T-cell (primary cell): ENCODE results near the gene TPM4. TPM values are rescaled to one million over a fixed set of nuclear protein-coding genes. Genes with fewer than 3 reads are reported as not detected.

Source experiments
- ATAC-seq, 4 experiments: fragments of 200-7000 bp in 3 of 4; fragments of 150-1000 bp in 1 of 4; cut with Tn5 transposase; replicated peaks in 1 of 4; 1 replicate in 3 of 4; 2 replicates in 1 of 4; pipeline ENCODE4 v1.10.0; 2021; ENCODE audit warnings: moderate library complexity in 3 of 4, mild to moderate bottlenecking in 2 of 4, moderate number of reproducible peaks in 1 of 4
- CTCF ChIA-PET, 2 donors: fragments of 300-600 bp; sonication (Branson Sonifier 250); formaldehyde crosslinking; loops; one replicate each; lab custom pipeline; 2022; ENCODE audit warnings: antibody characterized with exemption in 2 of 2; lab: Charles Lee
- POLR2A ChIA-PET, 2 donors: fragments of 300-600 bp; sonication (Branson Sonifier 250); formaldehyde crosslinking; loops; one replicate each; lab custom pipeline; 2022; ENCODE audit warnings: antibody characterized with exemption in 2 of 2; lab: Charles Lee
- DNase-seq, 35 experiments: peaks; one replicate each; pipeline versions ENCODE4 v3.0.0 to v3.0.0-alpha.2; 2013 to 2023
- H3K27ac ChIP-seq: one replicate; pipeline ENCODE4 v1.5.1; 2013; ENCODE audit warnings: low read length
- H3K27me3 ChIP-seq, 2 experiments: replicated peaks in 1 of 2; 1 replicate in 1 of 2; 2 replicates in 1 of 2; pipeline versions ENCODE4 v1.6.1 to v1.7.0; 2013; ENCODE audit warnings: low read length in 1 of 2, mixed read lengths in 1 of 2; ENCODE audit not compliant: control insufficient read depth in 2 of 2, insufficient read depth in 2 of 2; ENCODE audit errors: extremely low read depth in 1 of 2
- H3K36me3 ChIP-seq, 2 donors: 1 replicate in 1 of 2; 2 replicates in 1 of 2; pipeline versions ENCODE4 v1.6.1 to v1.7.0; 2013; ENCODE audit warnings: low read length in 1 of 2; ENCODE audit not compliant: control insufficient read depth in 2 of 2, insufficient read depth in 1 of 2; ENCODE audit errors: extremely low read depth in 1 of 2
- H3K4me1 ChIP-seq, 2 experiments: 1 replicate in 1 of 2; 2 replicates in 1 of 2; pipeline versions ENCODE4 v1.6.1 to v1.7.0; 2013; ENCODE audit warnings: low read length in 2 of 2, mixed read lengths in 1 of 2; ENCODE audit not compliant: insufficient read depth in 2 of 2, control insufficient read depth in 1 of 2; ENCODE audit errors: extremely low read depth in 1 of 2
- H3K4me3 ChIP-seq, 2 donors: 1 replicate in 1 of 2; 2 replicates in 1 of 2; pipeline versions ENCODE4 v1.5.1 to v1.7.0; 2013; ENCODE audit warnings: mild to moderate bottlenecking in 2 of 2, low read length in 1 of 2, moderate library complexity in 1 of 2; ENCODE audit not compliant: control insufficient read depth in 1 of 2; ENCODE audit errors: extremely low read depth in 1 of 2
- H3K9me3 ChIP-seq: 2 replicates; pipeline ENCODE4 v1.7.0; 2013
- H3K27ac Mint-ChIP-seq, 2 donors: one replicate each; pipeline ENCODE4 v1.8.0; 2020 to 2021; ENCODE audit warnings: mild to moderate bottlenecking in 2 of 2, mixed read lengths in 2 of 2
- H3K27me3 Mint-ChIP-seq, 2 donors: one replicate each; pipeline ENCODE4 v1.8.0; 2021 to 2022; ENCODE audit warnings: mixed read lengths in 2 of 2
- H3K36me3 Mint-ChIP-seq: one replicate; pipeline ENCODE4 v1.8.0; 2021; ENCODE audit warnings: mixed read lengths
- H3K4me1 Mint-ChIP-seq, 3 donors: one replicate each; pipeline ENCODE4 v1.8.0; 2020 to 2022; ENCODE audit warnings: mixed read lengths in 3 of 3, mild to moderate bottlenecking in 1 of 3
- H3K4me3 Mint-ChIP-seq, 3 donors: one replicate each; pipeline ENCODE4 v1.8.0; 2020 to 2022; ENCODE audit warnings: mild to moderate bottlenecking in 3 of 3, mixed read lengths in 3 of 3, moderate library complexity in 3 of 3
- H3K9me3 Mint-ChIP-seq, 3 donors: one replicate each; pipeline ENCODE4 v1.8.0; 2020 to 2022; ENCODE audit warnings: mixed read lengths in 3 of 3
- WGBS: methylation state at CpG from one replicate; pipeline ENCODE4 v1.1.5; 2013; ENCODE audit warnings: missing lambda C conversion rate; ENCODE audit not compliant: insufficient coverage; 5-methylcytosine and 5-hydroxymethylcytosine counted together
- total RNA-seq, 35 experiments: library from RNA in 6 of 35; stranded (reverse) in 6 of 35; fragments of 120-200 nt in 1 of 35; gene quantifications; one replicate each; pipeline versions ENCODE4 v1.2.1 to v1.2.4 and lab custom pipeline; 2013 to 2026

TPM4 gene
- total RNA-seq, 5 donors from 2014 or later (not counting 1 experiment from before 2014, with no cell fraction given) = 83.6 to 189 (median 99.5) TPM

DNA sequence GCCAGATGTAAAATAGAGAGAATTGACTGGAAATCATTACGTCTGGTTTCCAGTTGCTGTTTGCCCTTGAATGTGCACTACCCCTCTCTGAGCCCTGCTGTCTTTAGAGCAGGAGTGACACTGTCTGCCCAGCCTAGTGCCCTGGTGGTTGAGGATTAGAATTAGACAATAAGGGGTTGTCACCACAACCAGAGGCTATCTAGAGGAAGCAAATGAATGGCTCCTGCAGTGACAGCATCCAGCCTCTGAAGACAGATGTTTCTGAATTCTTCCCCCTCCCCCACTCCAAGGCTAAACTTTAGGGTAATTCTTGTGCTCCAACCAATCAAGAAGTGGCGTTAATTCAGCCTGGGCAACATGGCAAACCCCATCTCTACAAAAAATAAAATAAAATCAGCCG, 37.4 kb downstream of the TPM4 start:
- peaks cover 4 to 65% of the 10 kb centered on the region in 2 experiments for H3K4me1 ChIP-seq
- no peak overlapping the region for H3K4me3 ChIP-seq
- WGBS = 60% methylated on average over 1 of the region's 3 CpGs
- POLR2A ChIA-PET = interaction anchor here in 1 of 2 donors (0.7 kb wide), 1 partner anchor 72 kb away, joined by 3 read pairs; the partner anchor contains the start of gene FAM32A
- Mint-ChIP-seq H3K36me3 (peaks cover 24% of the 10 kb centered on the region), H3K27ac (peak overlapping the region; percentile 48 to 55), H3K27me3 (no peaks in the 10 kb centered on the region), H3K4me1 (peaks cover 52 to 63% (median 61%) of the 10 kb centered on the region in 3 donors), H3K4me3 (peak overlapping the region; percentile 36 to 97 (median 66)), H3K9me3 (no peaks in the 10 kb centered on the region)
- ATAC-seq (no peak), DNase-seq (no peak)
- no peaks in the 10 kb centered on the region for H3K9me3 ChIP-seq
- peaks cover 5 to 37% of the 10 kb centered on the region in 2 donors for H3K36me3 ChIP-seq
- H3K27ac ChIP-seq = no peak overlapping the region
- CTCF ChIA-PET = interaction anchor here (0.5 to 0.9 kb wide), 4 partner anchors 51 to 892 kb away, joined by 3 to 5 read pairs (median 4); no protein-coding TSS in a partner anchor
- H3K27me3 ChIP-seq = no peaks in the 10 kb centered on the region

DNA sequence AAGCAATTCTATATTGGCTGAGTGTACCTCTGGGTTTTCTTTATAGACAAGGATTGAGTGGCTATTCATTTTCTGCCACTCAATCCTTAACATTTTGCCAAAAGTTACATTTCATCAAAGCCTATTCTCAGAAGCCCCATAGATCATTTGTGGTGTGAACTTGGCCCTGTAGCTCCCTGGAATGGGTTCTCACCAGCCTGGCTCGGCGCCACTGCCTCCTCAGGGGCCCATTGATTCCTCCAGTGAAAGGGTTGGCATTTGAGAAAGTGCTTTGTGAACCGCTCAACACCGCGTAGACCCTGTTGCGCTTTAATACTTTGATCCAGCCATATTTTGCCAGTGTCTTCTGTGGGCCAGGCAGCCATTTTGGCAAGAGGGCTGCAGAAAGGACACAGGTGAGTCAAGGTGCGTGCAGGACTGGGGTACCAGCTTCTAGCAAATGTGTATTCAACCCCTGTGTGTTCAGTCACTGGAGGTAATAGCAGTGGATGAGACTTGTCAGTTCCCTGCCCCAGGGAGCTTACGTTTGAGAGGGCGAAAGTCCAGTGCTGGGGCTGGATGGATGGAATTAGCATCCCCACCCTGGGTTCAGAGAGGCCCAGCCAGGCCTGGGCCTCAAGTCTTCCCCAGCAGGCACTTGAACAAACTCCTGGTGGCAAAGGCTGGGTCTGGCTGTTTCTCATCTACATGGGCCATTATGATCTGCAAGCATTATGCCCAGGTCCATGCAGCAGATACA, 39.2 kb downstream of the TPM4 start:
- Histone ChIP-seq H3K9me3 (no peaks in the 10 kb centered on the region), H3K4me1 (peaks cover 4 to 81% of the 10 kb centered on the region in 2 experiments), H3K36me3 (peaks cover 12 to 44% of the 10 kb centered on the region in 2 donors), H3K27me3 (no peaks in the 10 kb centered on the region), H3K4me3 (no peak overlapping the region), H3K27ac (no peak overlapping the region)
- WGBS = 99% methylated on average over 7 of the region's 9 CpGs
- Mint-ChIP-seq H3K4me3 (no peak overlapping the region), H3K9me3 (no peaks in the 10 kb centered on the region), H3K36me3 (peaks cover 30% of the 10 kb centered on the region), H3K27me3 (no peaks in the 10 kb centered on the region), H3K27ac (peak overlapping the region; percentile 34 to 60), H3K4me1 (peaks cover 54 to 74% (median 73%) of the 10 kb centered on the region in 3 donors)
- DNase-seq (no peak), ATAC-seq (no peak)
- ChIA-PET CTCF (interaction anchor here in 1 of 2 donors (0.6 kb wide), 1 partner anchor 67 kb away, joined by 3 read pairs; no protein-coding TSS in a partner anchor), POLR2A (interaction anchor here in 1 of 2 donors (0.6 kb wide), 1 partner anchor 1726 kb away, joined by 3 read pairs; no protein-coding TSS in a partner anchor)

DNA sequence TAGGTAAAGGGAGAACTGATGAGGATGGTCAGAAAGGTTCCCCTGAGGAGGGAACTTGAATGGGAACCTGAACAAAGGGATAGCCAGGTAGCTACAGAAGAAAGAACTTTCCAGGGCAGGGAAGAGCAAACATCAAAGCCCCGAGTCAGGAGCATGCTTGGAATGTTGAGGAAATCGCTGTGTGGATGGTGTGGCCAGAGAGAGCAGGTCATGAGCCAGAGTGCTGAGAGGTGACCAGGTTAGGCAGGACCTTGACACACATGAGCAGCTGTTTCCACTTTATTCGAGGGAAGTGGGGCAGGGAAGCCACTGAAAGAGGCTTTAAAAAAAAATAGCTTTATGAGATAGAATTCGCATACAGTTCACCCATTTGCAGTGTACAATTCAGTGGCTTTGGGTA, 39.8 kb downstream of the TPM4 start:
- Mint-ChIP-seq H3K36me3 (peaks cover 30% of the 10 kb centered on the region), H3K4me3 (no peak overlapping the region)

DNA sequence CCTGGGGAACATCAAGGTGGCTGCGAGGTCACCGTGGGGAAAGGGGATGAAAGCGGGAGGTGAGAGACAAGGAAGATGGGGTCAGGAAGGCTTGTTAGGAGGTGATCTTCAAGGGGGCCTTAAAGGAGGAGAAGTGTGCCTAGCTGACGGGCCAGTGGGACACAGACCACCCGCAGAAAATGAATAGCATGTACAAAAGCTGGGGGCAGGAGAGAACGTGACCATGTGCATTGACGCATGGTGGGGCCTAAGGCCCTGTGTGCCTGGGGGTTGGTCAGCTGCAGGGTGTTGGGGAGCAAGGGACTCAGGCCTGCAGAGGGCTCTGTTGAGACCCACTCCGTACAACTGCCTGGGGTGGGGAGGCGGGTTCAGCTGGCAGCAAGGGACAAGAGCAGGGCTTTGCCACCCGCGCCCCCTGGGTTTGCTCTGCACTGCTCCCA, 41.3 kb downstream of the TPM4 start:
- ChIA-PET CTCF (no interaction called here), POLR2A (interaction anchor here in 1 of 2 donors (0.5 kb wide), 1 partner anchor 30 kb away, joined by 4 read pairs; no protein-coding TSS in a partner anchor)
- peaks cover 27 to 62% of the 10 kb centered on the region in 2 donors for H3K36me3 ChIP-seq
- no peaks in the 10 kb centered on the region for H3K27me3 ChIP-seq
- no peaks in the 10 kb centered on the region for H3K9me3 ChIP-seq
- DNase-seq (no peak), ATAC-seq (no peak)
- 86% methylated on average over 11 of the region's 11 CpGs for WGBS
- H3K27ac Mint-ChIP-seq = peak overlapping the region; percentile 86 to 95
- no peak overlapping the region for H3K4me3 ChIP-seq
- peaks cover 45 to 64% (median 62%) of the 10 kb centered on the region in 3 donors for H3K4me1 Mint-ChIP-seq
- H3K27me3 Mint-ChIP-seq = no peaks in the 10 kb centered on the region
- peak overlapping the region; percentile 73 for H3K27ac ChIP-seq
- peaks cover 0 to 71% of the 10 kb centered on the region in 2 experiments for H3K4me1 ChIP-seq
- H3K4me3 Mint-ChIP-seq = peak overlapping the region in 1 of 3 donors; percentile 18
- no peaks in the 10 kb centered on the region for H3K9me3 Mint-ChIP-seq
- H3K36me3 Mint-ChIP-seq = peaks cover 40% of the 10 kb centered on the region

More for the DNA sequence above, 39.8 kb downstream of the TPM4 start:
- Mint-ChIP-seq H3K4me1 (peaks cover 51 to 73% (median 71%) of the 10 kb centered on the region in 3 donors), H3K27me3 (no peaks in the 10 kb centered on the region), H3K27ac (peak overlapping the region; percentile 30 to 60), H3K9me3 (no peaks in the 10 kb centered on the region)
- Histone ChIP-seq H3K36me3 (peaks cover 13 to 46% of the 10 kb centered on the region in 2 donors), H3K9me3 (no peaks in the 10 kb centered on the region), H3K27ac (no peak overlapping the region), H3K27me3 (no peaks in the 10 kb centered on the region), H3K4me1 (peaks cover 4 to 79% of the 10 kb centered on the region in 2 experiments), H3K4me3 (no peak overlapping the region)
- ChIA-PET POLR2A (no interaction called here), CTCF (interaction anchor here in 1 of 2 donors (0.6 kb wide), 1 partner anchor 723 kb away, joined by 3 read pairs; no protein-coding TSS in a partner anchor)
- 96% methylated on average over 2 of the region's 4 CpGs for WGBS
- no peak for ATAC-seq
- DNase-seq = no peak

DNA sequence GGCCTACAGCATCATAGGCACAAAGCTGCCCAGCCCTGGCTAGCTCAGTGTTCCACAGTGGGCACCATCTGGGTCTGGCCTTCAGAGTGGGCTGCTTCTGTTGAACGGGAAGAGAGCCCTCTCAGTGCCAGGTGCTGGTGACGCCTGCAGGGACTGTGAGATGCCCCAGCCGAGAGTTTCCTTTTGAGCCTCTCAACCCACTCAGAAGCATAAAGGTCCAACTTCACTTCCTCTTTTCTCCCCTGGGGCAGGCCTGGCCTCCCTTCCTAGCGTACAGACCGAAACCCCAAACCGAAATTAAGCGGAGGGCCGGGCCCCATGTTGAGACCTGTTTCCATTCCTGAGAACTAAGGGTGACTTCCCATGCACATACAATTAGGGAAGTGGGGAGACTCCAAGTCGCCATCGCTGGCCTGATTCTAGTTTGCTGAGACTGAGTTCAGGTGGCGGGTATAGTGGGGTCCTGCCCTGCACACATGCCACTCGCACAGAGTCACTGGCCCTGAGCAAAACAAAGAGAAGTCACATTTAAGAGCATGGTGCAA, 42.3 kb downstream of the TPM4 start:
- no peak overlapping the region for H3K4me3 ChIP-seq
- peak; percentile 30 to 59 (median 42) for ATAC-seq
- H3K36me3 ChIP-seq = peaks cover 36 to 66% of the 10 kb centered on the region in 2 donors
- peaks cover 0 to 62% of the 10 kb centered on the region in 2 experiments for H3K4me1 ChIP-seq
- ChIA-PET POLR2A (no interaction called here), CTCF (no interaction called here)
- peak overlapping the region; percentile 18 to 31 (median 19) for H3K4me3 Mint-ChIP-seq
- peak overlapping the region; percentile 86 to 95 for H3K27ac Mint-ChIP-seq
- 29% methylated on average over 6 of the region's 12 CpGs for WGBS
- no peaks in the 10 kb centered on the region for H3K27me3 Mint-ChIP-seq
- no peaks in the 10 kb centered on the region for H3K27me3 ChIP-seq
- H3K9me3 ChIP-seq = no peaks in the 10 kb centered on the region
- H3K27ac ChIP-seq = peak overlapping the region; percentile 73
- DNase-seq = peak in 4 of 35 experiments; percentile 8 to 58 (median 24)
- H3K4me1 Mint-ChIP-seq = peaks cover 41 to 56% (median 55%) of the 10 kb centered on the region in 3 donors
- peaks cover 38% of the 10 kb centered on the region for H3K36me3 Mint-ChIP-seq
- H3K9me3 Mint-ChIP-seq = no peaks in the 10 kb centered on the region
